ENCODE data around the gene SPANXA1.
"Not testable (repeated sequence)": the region's sequence is repeated elsewhere in the genome, so short reads cannot be mapped to it uniquely, and the experiment has no call there.

The SPANXA1 gene, protein sequence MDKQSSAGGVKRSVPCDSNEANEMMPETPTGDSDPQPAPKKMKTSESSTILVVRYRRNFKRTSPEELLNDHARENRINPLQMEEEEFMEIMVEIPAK

DNA sequence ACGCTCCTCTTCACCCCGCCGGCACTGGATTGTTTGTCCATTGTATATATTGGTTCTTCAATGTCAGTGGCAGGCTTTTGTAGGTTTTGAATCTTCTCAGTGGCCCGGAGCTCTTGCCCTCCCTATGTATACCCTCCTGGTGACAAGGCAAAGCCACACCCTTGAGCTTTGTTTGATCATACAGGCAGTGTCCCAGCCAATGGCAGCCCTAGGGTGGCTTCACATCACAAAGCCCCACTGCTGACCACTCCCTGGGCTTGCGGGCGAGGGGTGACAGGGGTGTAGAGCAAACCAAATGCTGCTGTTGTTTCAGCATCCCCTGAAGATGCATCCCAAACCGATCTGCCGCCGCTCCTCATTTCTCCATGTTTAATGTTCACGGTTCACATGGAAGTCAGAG is at the start of gene SPANXA1:
Gene SPANXA1 (minus strand): TSS at position 101 of the 400 bp plus-strand sequence. CDS start 60 bp downstream, at position 41.
- DNase-seq (ENCODE audit: low spot score); FAIRE-seq: not testable (repeated sequence)

DNA sequence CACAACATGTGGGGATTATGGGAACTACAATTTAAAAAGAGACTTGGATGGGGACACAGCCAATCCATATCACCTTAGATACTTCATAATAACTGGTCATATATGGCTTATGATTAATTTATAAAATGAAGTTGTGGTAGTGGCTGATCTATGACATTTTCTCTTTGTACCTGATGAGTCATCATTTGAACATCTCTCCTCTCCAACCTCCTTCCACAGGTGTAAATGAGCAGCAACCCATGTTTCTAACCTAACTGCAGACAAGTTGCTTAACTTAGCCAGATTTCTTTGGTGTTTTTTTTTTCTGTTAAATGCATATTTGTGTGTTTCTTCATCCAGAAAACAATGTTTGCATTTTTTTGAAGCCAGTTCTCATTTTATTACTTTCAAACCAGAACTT is 47.6 kb upstream of the SPANXA1 start:
- no peak for DNase-seq (ENCODE audit: low spot score)
- FAIRE-seq, result no peak

DNA sequence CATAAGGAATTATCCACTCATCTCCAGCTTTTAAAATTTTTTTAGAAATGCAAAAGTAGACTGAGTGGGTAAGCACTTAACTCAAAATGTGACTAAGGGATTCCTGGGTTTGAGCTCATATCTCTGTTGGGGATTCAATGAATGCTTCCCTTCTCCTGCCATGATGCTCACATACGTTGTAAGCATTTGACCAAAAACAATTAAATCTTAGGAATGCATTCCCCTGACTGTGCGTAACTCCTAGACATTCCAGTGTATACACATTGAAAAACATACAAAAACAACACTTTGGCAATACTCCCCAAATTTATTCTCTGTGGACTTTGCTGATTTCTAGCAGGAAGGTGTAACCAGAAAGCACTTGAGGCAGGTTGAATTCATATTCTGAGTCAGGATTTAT is 34.8 kb upstream of the SPANXA1 start:
- no peak for FAIRE-seq

DNA sequence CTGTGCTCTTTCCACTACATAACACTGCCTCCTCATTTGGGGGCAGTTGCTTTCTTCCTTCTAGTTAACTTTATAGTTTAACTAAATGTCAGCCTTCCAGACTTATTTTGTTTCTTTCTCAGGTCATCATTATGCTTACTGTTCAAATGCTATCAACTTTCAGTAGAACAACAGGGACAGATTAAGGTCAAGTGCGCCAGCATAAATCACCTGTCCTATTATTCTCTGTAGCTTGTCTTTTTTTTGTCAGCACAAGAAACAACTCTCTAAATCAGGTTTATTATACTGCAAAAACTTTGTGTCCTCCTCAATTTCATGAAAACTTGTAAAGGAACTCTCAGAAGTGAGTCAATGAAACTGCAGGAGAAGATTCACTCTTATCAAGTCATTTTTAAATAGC is 24.6 kb upstream of the SPANXA1 start:
- no peak for DNase-seq (ENCODE audit: low spot score)
- no peak for FAIRE-seq

More for the DNA sequence above, 34.8 kb upstream of the SPANXA1 start:
- no peak for DNase-seq (ENCODE audit: low spot score)

DNA sequence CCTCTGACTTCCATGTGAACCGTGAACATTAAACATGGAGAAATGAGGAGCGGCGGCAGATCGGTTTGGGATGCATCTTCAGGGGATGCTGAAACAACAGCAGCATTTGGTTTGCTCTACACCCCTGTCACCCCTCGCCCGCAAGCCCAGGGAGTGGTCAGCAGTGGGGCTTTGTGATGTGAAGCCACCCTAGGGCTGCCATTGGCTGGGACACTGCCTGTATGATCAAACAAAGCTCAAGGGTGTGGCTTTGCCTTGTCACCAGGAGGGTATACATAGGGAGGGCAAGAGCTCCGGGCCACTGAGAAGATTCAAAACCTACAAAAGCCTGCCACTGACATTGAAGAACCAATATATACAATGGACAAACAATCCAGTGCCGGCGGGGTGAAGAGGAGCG is 4.9 kb upstream of the SPANXA1 start, which contains the start of gene SPANXA2:
Gene SPANXA2 (plus strand): TSS at position 301 of the 400 bp plus-strand sequence. CDS start 60 bp downstream, at position 361.
- DNase-seq (ENCODE audit: low spot score); FAIRE-seq: not testable (repeated sequence)

DNA sequence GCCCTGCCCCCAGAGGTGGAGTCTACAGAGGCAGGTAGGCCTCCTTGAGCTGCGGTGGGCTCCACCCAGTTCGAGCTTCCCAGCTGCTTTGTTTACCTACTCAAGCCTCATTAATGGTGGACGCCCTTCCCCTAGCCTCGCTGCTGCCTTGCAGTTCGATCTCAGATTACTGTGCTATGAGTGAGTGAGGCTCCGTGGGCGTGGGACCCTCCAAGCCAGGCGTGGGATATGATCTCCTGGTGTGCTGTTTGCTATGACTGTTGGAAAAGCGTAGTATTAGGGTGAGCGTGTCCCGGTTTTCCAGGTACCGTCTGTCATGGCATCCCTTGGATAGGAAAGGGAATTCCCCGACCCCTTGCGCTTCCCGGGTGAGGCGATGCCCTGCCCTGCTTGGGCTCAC is 42.0 kb downstream of the SPANXA1 start:
- FAIRE-seq; DNase-seq (ENCODE audit: low spot score): not testable (repeated sequence)
